Liver (tissue), 9 donors: ENCODE results near the gene THRB. TPM values are rescaled to one million over a fixed set of nuclear protein-coding genes. Genes with fewer than 3 reads are reported as not detected.

Experiments
- DNase-seq: peaks from one replicate; pipeline ENCODE4 v3.0.0-alpha.2; 2017; ENCODE audit warnings: low spot score
- H3K27ac ChIP-seq, 2 donors: one replicate each; pipeline ENCODE4 v1.7.0; 2013; ENCODE audit warnings: inconsistent platforms in 2 of 2, low read length in 2 of 2, control low read depth in 1 of 2, low read depth in 1 of 2, mild to moderate bottlenecking in 1 of 2
- H3K27me3 ChIP-seq, 4 donors: one replicate each; pipeline versions ENCODE4 v1.6.1 to v1.7.0; 2013; ENCODE audit warnings: low read length in 3 of 4, inconsistent platforms in 1 of 4, mild to moderate bottlenecking in 1 of 4, moderate library complexity in 1 of 4; ENCODE audit not compliant: control insufficient read depth in 4 of 4, insufficient read depth in 4 of 4
- H3K36me3 ChIP-seq, 4 donors: one replicate each; pipeline versions ENCODE4 v1.6.1 to v1.7.0; 2013; ENCODE audit warnings: low read length in 3 of 4, mild to moderate bottlenecking in 3 of 4, low read depth in 1 of 4, moderate library complexity in 1 of 4; ENCODE audit not compliant: control insufficient read depth in 4 of 4, insufficient read depth in 3 of 4
- H3K4me1 ChIP-seq, 4 donors: one replicate each; pipeline versions ENCODE4 v1.6.1 to v1.7.0; 2013; ENCODE audit warnings: low read length in 3 of 4, mild to moderate bottlenecking in 3 of 4, moderate library complexity in 1 of 4; ENCODE audit not compliant: control insufficient read depth in 4 of 4, insufficient read depth in 4 of 4
- H3K4me3 ChIP-seq, 3 donors: one replicate each; pipeline versions ENCODE4 v1.6.1 to v1.7.0; 2013; ENCODE audit warnings: low read length in 3 of 3, control low read depth in 1 of 3, low read depth in 1 of 3, mild to moderate bottlenecking in 1 of 3
- H3K9ac ChIP-seq, 2 donors: one replicate each; pipeline ENCODE4 v1.7.0; 2013; ENCODE audit warnings: low read length in 2 of 2, mild to moderate bottlenecking in 2 of 2, moderate library complexity in 2 of 2, control low read depth in 1 of 2, low read depth in 1 of 2
- H3K9me3 ChIP-seq, 4 donors: one replicate each; pipeline versions ENCODE4 v1.6.1 to v1.7.0; 2013; ENCODE audit warnings: low read length in 3 of 4; ENCODE audit not compliant: control insufficient read depth in 4 of 4
- EGR1 ChIP-seq, 2 donors: IDR thresholded peaks; 2 replicates each; pipeline ENCODE4 v1.6.1; 2016 to 2018; ENCODE audit warnings: antibody characterized with exemption in 2 of 2, low read depth in 2 of 2
- FOXA1 ChIP-seq: IDR thresholded peaks from 2 replicates; pipeline ENCODE4 v1.6.1; 2016; ENCODE audit warnings: antibody characterized with exemption
- FOXA2 ChIP-seq: IDR thresholded peaks from 2 replicates; pipeline ENCODE4 v1.6.1; 2016; ENCODE audit warnings: antibody characterized with exemption
- GABPA ChIP-seq, 2 donors: IDR thresholded peaks in 1 of 2; conservative IDR thresholded peaks in 1 of 2; 2 replicates each; pipeline ENCODE4 v1.6.1; 2016; ENCODE audit warnings: antibody characterized with exemption in 2 of 2, mild to moderate bottlenecking in 1 of 2, moderate library complexity in 1 of 2
- HNF4A ChIP-seq, 2 donors: conservative IDR thresholded peaks; 2 replicates each; pipeline ENCODE4 v1.6.1; 2016; ENCODE audit warnings: antibody characterized with exemption in 2 of 2, mild to moderate bottlenecking in 2 of 2
- HNF4G ChIP-seq: IDR thresholded peaks from 2 replicates; pipeline ENCODE4 v1.6.1; 2016; ENCODE audit warnings: antibody characterized with exemption
- JUND ChIP-seq, 2 donors: IDR thresholded peaks; 2 replicates each; pipeline ENCODE4 v1.6.1; 2016; ENCODE audit warnings: antibody characterized with exemption in 2 of 2
- NR2F2 ChIP-seq: IDR thresholded peaks from 2 replicates; pipeline ENCODE4 v1.6.1; 2016; ENCODE audit warnings: antibody characterized with exemption
- RAD21 ChIP-seq, 2 donors: IDR thresholded peaks; 2 replicates each; pipeline ENCODE4 v1.6.1; 2016; ENCODE audit warnings: antibody characterized with exemption in 2 of 2, mild to moderate bottlenecking in 2 of 2
- RXRA ChIP-seq, 2 donors: IDR thresholded peaks; 2 replicates each; pipeline ENCODE4 v1.6.1; 2017 to 2018; ENCODE audit warnings: antibody characterized with exemption in 2 of 2, mild to moderate bottlenecking in 1 of 2
- SP1 ChIP-seq: IDR thresholded peaks from 2 replicates; pipeline ENCODE4 v1.6.1; 2018; ENCODE audit warnings: antibody characterized with exemption, mild to moderate bottlenecking
- TAF1 ChIP-seq: conservative IDR thresholded peaks from 2 replicates; pipeline ENCODE4 v1.6.1; 2016; ENCODE audit warnings: antibody characterized with exemption, mild to moderate bottlenecking
- YY1 ChIP-seq: IDR thresholded peaks from 2 replicates; pipeline ENCODE4 v1.6.1; 2016; ENCODE audit warnings: antibody characterized with exemption, mild to moderate bottlenecking
- WGBS: extraction: QIAGEN DNeasy Blood & Tissue Kit; methylation state at CpG from one replicate; pipeline ENCODE4 v1.1.7; 2013; 5-methylcytosine and 5-hydroxymethylcytosine counted together
- polyA plus RNA-seq, 2 donors: library from polyadenylated mRNA; stranded (reverse) in 1 of 2; unstranded in 1 of 2; fragments of 200-250 nt in 1 of 2; fragments of >200 nt in 1 of 2; fragmentation: Nextera tagmentation in 1 of 2; extraction: Ambion mirVana in 1 of 2; gene quantifications; one replicate each; pipeline versions ENCODE4 v1.2.1 to v1.2.3, GENCODE V29; 2013 to 2015
- total RNA-seq, 2 donors: library from RNA; depleted of rRNA; stranded (reverse); fragments of >200 nt; gene quantifications; one replicate each; pipeline ENCODE4 v1.2.3, GENCODE V29; 2014
- TF ChIP-seq, protein P1 (sequence below): IDR thresholded peaks from 2 replicates; pipeline ENCODE4 v1.6.1; 2016; ENCODE audit warnings: antibody characterized with exemption
- TF ChIP-seq, protein P2 (sequence below): IDR thresholded peaks from 2 replicates; pipeline ENCODE4 v1.6.1; 2016; ENCODE audit warnings: antibody characterized with exemption
- TF ChIP-seq, protein P3 (sequence below): IDR thresholded peaks from 2 replicates; pipeline ENCODE4 v1.6.1; 2016; ENCODE audit warnings: antibody characterized with exemption, mild to moderate bottlenecking
- TF ChIP-seq, protein P4 (sequence below): fragments of 150-350 bp; IDR thresholded peaks from 2 replicates; pipeline ENCODE4 v1.5.1; 2017; ENCODE audit warnings: improper control_type of control experiment, low read depth, low read length; ENCODE audit not compliant: missing input control
- TF ChIP-seq, protein P5 (sequence below): IDR thresholded peaks from 2 replicates; pipeline ENCODE4 v1.6.1; 2016; ENCODE audit warnings: antibody characterized with exemption
- donor health status: healthy.
- donor health status: healthy.
- donor health status: healthy.
- donor health status: healthy.
- donor health status: healthy.

THRB gene
- total and polyA plus RNA-seq, 4 donors = 5.9 to 23.9 (median 9.3) TPM

DNA sequence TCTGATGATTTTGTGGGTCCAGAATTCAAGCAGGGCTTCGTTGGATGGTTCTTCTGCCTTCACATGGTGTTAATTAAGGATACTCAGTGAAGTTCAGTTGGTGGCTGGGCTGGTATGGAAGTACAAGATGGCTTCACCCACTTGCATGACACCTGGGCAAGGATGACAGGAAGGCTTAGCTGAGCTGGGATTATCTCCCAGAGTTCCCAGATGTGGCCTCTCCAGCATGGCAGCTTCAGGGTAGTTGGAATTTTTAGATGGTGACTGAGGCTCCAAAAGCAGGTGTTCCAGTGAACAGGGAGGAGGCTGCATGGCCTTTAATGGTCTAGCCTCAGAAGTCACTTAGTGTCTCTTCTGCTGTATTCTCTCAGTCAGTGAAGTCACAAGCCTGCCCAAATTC lies 135.5 kb downstream of the THRB start:
- TF ChIP-seq HNF4A (conservative IDR thresholded peaks at IDR 0.05) (no peak), RAD21 (IDR thresholded peaks at IDR 0.05) (no peak), GABPA (IDR thresholded peaks at IDR 0.05 in 1 of 2, conservative IDR thresholded peaks at IDR 0.05 in 1 of 2) (no peak), FOXA1 (no peak), YY1 (no peak), EGR1 (IDR thresholded peaks at IDR 0.05; ENCODE audit: low read depth in 2 of 2) (no peak), RXRA (IDR thresholded peaks at IDR 0.05) (no peak), NR2F2 (no peak), FOXA2 (no peak), HNF4G (no peak), JUND (IDR thresholded peaks at IDR 0.05) (no peak), TAF1 (no peak), SP1 (no peak)
- TF ChIP-seq, protein P1, sequence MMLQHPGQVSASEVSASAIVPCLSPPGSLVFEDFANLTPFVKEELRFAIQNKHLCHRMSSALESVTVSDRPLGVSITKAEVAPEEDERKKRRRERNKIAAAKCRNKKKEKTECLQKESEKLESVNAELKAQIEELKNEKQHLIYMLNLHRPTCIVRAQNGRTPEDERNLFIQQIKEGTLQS = no peak
- TF ChIP-seq, protein P2, sequence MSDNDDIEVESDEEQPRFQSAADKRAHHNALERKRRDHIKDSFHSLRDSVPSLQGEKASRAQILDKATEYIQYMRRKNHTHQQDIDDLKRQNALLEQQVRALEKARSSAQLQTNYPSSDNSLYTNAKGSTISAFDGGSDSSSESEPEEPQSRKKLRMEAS = no peak
- TF ChIP-seq, protein P3, sequence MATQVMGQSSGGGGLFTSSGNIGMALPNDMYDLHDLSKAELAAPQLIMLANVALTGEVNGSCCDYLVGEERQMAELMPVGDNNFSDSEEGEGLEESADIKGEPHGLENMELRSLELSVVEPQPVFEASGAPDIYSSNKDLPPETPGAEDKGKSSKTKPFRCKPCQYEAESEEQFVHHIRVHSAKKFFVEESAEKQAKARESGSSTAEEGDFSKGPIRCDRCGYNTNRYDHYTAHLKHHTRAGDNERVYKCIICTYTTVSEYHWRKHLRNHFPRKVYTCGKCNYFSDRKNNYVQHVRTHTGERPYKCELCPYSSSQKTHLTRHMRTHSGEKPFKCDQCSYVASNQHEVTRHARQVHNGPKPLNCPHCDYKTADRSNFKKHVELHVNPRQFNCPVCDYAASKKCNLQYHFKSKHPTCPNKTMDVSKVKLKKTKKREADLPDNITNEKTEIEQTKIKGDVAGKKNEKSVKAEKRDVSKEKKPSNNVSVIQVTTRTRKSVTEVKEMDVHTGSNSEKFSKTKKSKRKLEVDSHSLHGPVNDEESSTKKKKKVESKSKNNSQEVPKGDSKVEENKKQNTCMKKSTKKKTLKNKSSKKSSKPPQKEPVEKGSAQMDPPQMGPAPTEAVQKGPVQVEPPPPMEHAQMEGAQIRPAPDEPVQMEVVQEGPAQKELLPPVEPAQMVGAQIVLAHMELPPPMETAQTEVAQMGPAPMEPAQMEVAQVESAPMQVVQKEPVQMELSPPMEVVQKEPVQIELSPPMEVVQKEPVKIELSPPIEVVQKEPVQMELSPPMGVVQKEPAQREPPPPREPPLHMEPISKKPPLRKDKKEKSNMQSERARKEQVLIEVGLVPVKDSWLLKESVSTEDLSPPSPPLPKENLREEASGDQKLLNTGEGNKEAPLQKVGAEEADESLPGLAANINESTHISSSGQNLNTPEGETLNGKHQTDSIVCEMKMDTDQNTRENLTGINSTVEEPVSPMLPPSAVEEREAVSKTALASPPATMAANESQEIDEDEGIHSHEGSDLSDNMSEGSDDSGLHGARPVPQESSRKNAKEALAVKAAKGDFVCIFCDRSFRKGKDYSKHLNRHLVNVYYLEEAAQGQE = no peak
- TF ChIP-seq, protein P4, sequence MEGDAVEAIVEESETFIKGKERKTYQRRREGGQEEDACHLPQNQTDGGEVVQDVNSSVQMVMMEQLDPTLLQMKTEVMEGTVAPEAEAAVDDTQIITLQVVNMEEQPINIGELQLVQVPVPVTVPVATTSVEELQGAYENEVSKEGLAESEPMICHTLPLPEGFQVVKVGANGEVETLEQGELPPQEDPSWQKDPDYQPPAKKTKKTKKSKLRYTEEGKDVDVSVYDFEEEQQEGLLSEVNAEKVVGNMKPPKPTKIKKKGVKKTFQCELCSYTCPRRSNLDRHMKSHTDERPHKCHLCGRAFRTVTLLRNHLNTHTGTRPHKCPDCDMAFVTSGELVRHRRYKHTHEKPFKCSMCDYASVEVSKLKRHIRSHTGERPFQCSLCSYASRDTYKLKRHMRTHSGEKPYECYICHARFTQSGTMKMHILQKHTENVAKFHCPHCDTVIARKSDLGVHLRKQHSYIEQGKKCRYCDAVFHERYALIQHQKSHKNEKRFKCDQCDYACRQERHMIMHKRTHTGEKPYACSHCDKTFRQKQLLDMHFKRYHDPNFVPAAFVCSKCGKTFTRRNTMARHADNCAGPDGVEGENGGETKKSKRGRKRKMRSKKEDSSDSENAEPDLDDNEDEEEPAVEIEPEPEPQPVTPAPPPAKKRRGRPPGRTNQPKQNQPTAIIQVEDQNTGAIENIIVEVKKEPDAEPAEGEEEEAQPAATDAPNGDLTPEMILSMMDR = no peak
- TF ChIP-seq, protein P5, sequence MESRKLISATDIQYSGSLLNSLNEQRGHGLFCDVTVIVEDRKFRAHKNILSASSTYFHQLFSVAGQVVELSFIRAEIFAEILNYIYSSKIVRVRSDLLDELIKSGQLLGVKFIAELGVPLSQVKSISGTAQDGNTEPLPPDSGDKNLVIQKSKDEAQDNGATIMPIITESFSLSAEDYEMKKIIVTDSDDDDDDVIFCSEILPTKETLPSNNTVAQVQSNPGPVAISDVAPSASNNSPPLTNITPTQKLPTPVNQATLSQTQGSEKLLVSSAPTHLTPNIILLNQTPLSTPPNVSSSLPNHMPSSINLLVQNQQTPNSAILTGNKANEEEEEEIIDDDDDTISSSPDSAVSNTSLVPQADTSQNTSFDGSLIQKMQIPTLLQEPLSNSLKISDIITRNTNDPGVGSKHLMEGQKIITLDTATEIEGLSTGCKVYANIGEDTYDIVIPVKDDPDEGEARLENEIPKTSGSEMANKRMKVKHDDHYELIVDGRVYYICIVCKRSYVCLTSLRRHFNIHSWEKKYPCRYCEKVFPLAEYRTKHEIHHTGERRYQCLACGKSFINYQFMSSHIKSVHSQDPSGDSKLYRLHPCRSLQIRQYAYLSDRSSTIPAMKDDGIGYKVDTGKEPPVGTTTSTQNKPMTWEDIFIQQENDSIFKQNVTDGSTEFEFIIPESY = no peak
- Histone ChIP-seq H3K27me3 (no peaks in the 10 kb centered on the region), H3K9ac (no peak overlapping the region), H3K27ac (peak overlapping the region in 1 of 2 donors; percentile 59), H3K4me1 (peaks cover 0 to 38% (median 18%) of the 10 kb centered on the region in 4 donors), H3K4me3 (no peak overlapping the region), H3K9me3 (no peaks in the 10 kb centered on the region), H3K36me3 (no peaks in the 10 kb centered on the region)
- WGBS = 92% methylated on average over 1 of the region's 1 CpG
- DNase-seq = no peak
